Measurements from ENCODE around the gene GUCY1A2. TPM values are rescaled to one million over a fixed set of nuclear protein-coding genes. Genes with fewer than 3 reads are reported as not detected.

Gene GUCY1A2
- total RNA-seq, 1 donor = under 0.01 TPM

DNA sequence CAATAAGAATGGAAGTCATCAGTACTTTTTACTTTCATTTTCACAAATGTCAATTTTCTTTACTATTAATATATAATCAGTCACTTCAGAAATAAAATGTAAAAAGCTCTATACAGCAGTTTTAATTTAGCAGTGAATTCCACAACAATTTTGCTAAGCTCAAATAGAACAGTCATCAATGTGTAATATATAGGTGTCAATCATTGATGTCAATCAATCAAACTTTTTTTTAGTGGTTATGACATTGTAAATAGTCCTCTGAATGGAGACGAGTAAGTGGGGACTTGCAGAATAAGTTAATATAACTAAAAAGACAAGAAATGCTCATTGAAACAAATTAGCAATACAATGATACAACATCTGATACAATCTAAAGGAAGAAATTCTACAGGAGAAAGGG lies 327.4 kb downstream of the GUCY1A2 start:
- Histone ChIP-seq H2AFZ (ENCODE audit: low read length) (no peak overlapping the region), H3K4me1 (ENCODE audit: insufficient read depth, low read length) (no peaks in the 10 kb centered on the region), H3K9me3 (ENCODE audit: low read depth, low read length) (no peaks in the 10 kb centered on the region), H3K4me3 (ENCODE audit: insufficient read depth, low read length) (no peak overlapping the region), H4K20me1 (ENCODE audit: insufficient read depth, low read length) (no peaks in the 10 kb centered on the region), H3K79me2 (ENCODE audit: insufficient read depth, low read length) (no peaks in the 10 kb centered on the region), H3K36me3 (ENCODE audit: insufficient read depth, low read length) (no peaks in the 10 kb centered on the region), H3K4me2 (ENCODE audit: insufficient read depth, low read length) (no peak overlapping the region), H3K27me3 (ENCODE audit: insufficient read depth, low read length) (no peaks in the 10 kb centered on the region), H3K27ac (ENCODE audit: low read depth, low read length) (no peak overlapping the region)
- no peak for TF ChIP-seq CTCF (IDR thresholded peaks at IDR 0.05; ENCODE audit: extremely low read depth, low read depth, low read length)
- no peak for DNase-seq (ENCODE audit: insufficient read length, low spot score, missing footprints)

- no peak for TF ChIP-seq CTCF (IDR thresholded peaks at IDR 0.05; ENCODE audit: extremely low read depth, low read depth, low read length)
- H3K4me3 ChIP-seq (ENCODE audit: insufficient read depth, low read length) = no peak overlapping the region
- H3K27me3 ChIP-seq (ENCODE audit: insufficient read depth, low read length) = no peaks in the 10 kb centered on the region
- H4K20me1 ChIP-seq (ENCODE audit: insufficient read depth, low read length) = no peaks in the 10 kb centered on the region
- H3K36me3 ChIP-seq (ENCODE audit: insufficient read depth, low read length) = no peaks in the 10 kb centered on the region
- no peak overlapping the region for H3K4me2 ChIP-seq (ENCODE audit: insufficient read depth, low read length)
- H2AFZ ChIP-seq (ENCODE audit: low read length) = no peak overlapping the region
- no peak overlapping the region for H3K27ac ChIP-seq (ENCODE audit: low read depth, low read length)
- no peak for DNase-seq (ENCODE audit: insufficient read length, low spot score, missing footprints)
- no peaks in the 10 kb centered on the region for H3K4me1 ChIP-seq (ENCODE audit: insufficient read depth, low read length)
- no peaks in the 10 kb centered on the region for H3K9me3 ChIP-seq (ENCODE audit: low read depth, low read length)
- no peaks in the 10 kb centered on the region for H3K79me2 ChIP-seq (ENCODE audit: insufficient read depth, low read length)
Observed at GRCh38 chr11:106684944-106685343, 333.3 kb downstream of the GUCY1A2 start.

GRCh38 chr11:106683435-106683834 lies 334.8 kb downstream of the GUCY1A2 start:
- H3K4me1 ChIP-seq (ENCODE audit: insufficient read depth, low read length) = no peaks in the 10 kb centered on the region
- no peak overlapping the region for H3K4me3 ChIP-seq (ENCODE audit: insufficient read depth, low read length)
- no peaks in the 10 kb centered on the region for H4K20me1 ChIP-seq (ENCODE audit: insufficient read depth, low read length)
- no peaks in the 10 kb centered on the region for H3K79me2 ChIP-seq (ENCODE audit: insufficient read depth, low read length)
- no peaks in the 10 kb centered on the region for H3K36me3 ChIP-seq (ENCODE audit: insufficient read depth, low read length)
- H3K27me3 ChIP-seq (ENCODE audit: insufficient read depth, low read length) = no peaks in the 10 kb centered on the region
- H2AFZ ChIP-seq (ENCODE audit: low read length) = no peak overlapping the region
- DNase-seq (ENCODE audit: insufficient read length, low spot score, missing footprints) = no peak
- no peak overlapping the region for H3K4me2 ChIP-seq (ENCODE audit: insufficient read depth, low read length)
- no peak for TF ChIP-seq CTCF (IDR thresholded peaks at IDR 0.05; ENCODE audit: extremely low read depth, low read depth, low read length)
- H3K9me3 ChIP-seq (ENCODE audit: low read depth, low read length) = no peaks in the 10 kb centered on the region
- no peak overlapping the region for H3K27ac ChIP-seq (ENCODE audit: low read depth, low read length)

DNA sequence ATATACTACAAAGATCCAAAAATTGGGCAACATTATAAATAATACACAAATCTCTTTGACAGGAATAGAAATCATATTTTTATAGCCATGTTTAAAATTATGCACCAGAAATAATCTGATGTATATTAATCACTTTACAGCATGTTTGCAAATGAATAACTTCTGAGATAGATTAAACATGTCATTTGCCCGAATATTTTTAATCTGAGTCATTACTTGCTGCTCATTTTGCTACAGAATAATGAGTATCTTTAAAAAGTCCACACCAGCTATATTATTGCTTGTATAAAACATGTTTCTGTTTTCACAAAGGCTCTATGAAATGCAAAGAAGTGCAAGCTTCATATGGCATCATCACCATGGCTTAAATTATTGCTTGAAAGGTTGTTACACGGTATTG lies 336.8 kb downstream of the GUCY1A2 start:
- Histone ChIP-seq H2AFZ (ENCODE audit: low read length) (no peak overlapping the region), H3K79me2 (ENCODE audit: insufficient read depth, low read length) (no peaks in the 10 kb centered on the region), H3K9me3 (ENCODE audit: low read depth, low read length) (no peaks in the 10 kb centered on the region), H3K27ac (ENCODE audit: low read depth, low read length) (no peak overlapping the region), H3K4me3 (ENCODE audit: insufficient read depth, low read length) (no peak overlapping the region), H4K20me1 (ENCODE audit: insufficient read depth, low read length) (no peaks in the 10 kb centered on the region), H3K4me1 (ENCODE audit: insufficient read depth, low read length) (no peaks in the 10 kb centered on the region), H3K27me3 (ENCODE audit: insufficient read depth, low read length) (no peaks in the 10 kb centered on the region), H3K4me2 (ENCODE audit: insufficient read depth, low read length) (no peak overlapping the region), H3K36me3 (ENCODE audit: insufficient read depth, low read length) (no peaks in the 10 kb centered on the region)
- no peak for DNase-seq (ENCODE audit: insufficient read length, low spot score, missing footprints)
- no peak for TF ChIP-seq CTCF (IDR thresholded peaks at IDR 0.05; ENCODE audit: extremely low read depth, low read depth, low read length)
